Activated CD4-positive, alpha-beta T cell treated with anti-CD3 and anti-CD28 coated beads, Interleukin-2, amount 50 U/mL, for 48 hours (primary cell): ENCODE results near the gene BSN.

Experiments
- DNase-seq, 2 experiments: peaks; one replicate each; pipeline ENCODE4 v3.0.0-alpha.2; 2020

Gene BSN

DNA sequence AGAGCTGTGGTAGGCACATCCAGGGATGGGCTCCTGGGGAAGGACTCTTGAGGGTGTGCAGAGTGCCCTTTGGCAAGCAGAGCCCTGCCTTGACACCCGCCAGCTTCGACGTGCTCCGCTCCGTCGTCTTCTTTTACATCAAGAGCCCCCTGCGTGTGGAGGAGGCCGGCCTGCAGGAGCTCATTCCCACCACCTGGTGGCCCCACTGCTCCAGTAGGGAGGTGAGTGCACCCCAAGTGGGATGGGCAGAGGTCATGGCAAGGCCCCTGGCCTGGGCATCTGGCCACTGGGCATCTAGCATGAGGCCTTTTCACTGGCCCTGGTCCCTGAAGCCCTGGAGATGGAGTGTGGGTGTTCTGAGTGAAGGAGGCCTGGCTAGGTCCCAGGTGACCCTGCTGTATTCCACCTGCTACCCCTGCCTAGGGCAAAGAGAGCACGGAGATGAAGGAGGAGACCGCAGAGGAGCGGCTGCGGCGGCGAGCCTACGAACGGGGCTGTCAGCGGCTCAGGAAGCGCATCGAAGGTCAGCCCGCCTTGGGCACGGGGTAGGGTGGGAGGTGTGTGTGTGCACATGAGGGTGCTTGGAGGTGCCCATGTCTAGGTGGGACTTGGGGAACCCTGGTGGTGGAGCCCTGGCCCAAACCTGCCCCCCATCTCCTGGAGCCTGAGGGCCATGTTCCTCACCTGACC lies 147.3 kb downstream of the BSN start:
- no peak for DNase-seq

DNA sequence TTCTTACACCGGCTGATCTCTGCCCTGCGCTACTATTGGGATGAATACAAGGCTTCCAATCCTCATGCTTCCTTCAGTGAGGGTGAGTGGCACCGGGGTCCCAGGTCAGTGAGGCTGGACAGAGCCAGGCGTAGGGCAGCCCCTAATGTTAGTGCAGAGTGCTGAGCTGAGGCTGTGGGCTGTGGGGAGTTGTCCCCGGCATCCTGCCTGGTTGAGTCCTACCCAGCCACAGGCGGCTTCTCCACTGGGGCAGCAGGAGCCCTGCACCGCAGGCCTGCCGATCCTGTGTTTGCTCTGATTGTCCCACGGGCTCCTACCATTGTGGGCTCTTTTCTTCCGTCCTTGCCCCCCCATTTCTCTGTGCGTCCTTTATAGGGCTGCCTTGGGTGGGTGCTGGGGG lies 148.4 kb downstream of the BSN start:
- DNase-seq: no peak

- peak; percentile 65 to 71 for DNase-seq
These were observed 149.2 kb downstream of the BSN start for GRCh38 chr3:49703443-49703927.

- no peak for DNase-seq
These were observed 149.7 kb downstream of the BSN start for GRCh38 chr3:49703956-49704355.

DNA sequence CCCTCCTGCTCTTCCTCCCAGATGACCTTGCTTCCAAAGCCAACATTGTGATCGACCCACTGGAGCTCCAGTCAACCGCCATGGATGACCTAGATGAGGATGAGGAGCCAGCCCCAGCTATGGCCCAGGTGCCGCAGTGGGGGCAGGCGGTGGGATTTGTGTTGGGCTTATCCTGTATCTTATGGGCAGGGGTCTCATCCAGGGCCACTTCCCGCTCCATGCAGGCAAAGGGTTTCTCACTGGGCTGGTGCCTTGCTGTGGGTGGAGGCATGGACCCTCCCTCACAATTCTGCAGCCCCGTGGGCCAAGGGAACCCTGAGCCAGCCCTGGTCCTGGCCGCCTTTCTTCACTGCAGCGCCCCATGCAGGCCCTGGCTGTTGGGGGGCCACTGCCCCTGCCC lies 150.4 kb downstream of the BSN start:
- no peak for DNase-seq

DNA sequence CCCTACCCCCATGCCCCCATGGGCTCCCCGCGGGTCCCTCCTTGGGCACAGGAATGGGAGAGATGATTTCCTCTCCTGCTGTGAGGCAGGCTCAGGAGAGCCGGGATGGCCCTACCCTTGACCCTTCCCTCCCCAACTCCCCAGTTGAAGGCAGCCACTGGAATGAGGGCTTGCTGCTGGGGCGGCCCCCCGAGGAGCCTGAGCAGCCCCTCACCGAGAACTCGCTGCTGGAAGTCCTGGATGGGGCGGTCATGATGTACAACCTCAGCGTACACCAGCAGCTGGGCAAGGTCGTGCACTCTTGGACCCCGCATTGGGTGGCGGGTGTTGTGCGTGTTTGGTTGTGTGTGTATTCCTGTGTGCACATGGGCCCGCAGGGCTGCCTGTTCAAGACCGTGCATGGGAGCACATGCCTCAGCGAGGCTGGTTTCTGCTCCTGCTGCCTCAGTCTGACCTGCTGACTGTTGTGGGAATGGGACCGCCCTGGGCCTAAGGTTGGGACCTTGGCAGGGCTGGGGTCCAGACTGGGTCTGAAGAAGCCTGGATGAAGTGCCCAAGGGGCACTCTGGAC lies 151.2 kb downstream of the BSN start:
- DNase-seq: no peak

GRCh38 chr3:49706456-49707112 lies 152.3 kb downstream of the BSN start:
- DNase-seq: no peak

DNA sequence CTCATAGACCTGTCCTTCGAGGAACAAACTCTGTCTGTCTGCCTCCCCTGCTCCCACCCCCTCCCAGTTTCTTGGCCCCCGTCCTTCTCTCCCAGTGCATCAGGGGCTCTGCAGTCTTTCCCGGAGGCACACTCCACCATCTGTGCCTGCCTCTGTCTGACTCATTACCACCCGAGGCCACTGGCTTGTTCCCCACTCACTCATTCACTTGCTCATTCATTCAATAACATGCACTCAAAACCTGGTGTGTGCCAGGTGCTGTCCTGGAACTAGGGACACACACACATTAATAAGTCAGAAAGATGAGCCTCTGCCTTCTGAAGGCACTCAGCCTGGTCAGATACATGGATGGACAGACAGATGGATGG lies 152.8 kb downstream of the BSN start:
- DNase-seq: no peak

DNA sequence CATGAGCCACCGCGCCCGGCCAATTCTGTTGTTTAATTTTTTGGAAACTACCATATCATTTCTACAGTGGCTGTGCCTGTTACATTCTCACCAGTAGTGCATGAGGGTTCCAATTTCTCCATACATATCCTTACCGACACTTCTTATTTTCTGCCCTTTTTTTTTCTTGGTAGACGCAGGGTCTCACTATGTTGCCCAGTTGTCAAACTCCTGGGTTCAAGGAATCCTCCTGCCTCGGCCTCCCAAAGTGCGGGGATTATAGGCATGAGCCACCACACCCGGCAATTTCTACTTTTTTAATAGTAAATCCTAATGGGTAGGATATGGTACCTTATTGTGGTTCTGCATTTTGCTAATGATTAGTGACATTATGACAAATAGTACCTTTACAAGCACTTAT lies 155.6 kb downstream of the BSN start:
- DNase-seq: no peak

GRCh38 chr3:49711489-49711888 lies 157.2 kb downstream of the BSN start:
- DNase-seq: no peak

- DNase-seq: no peak
These were observed 157.9 kb downstream of the BSN start for GRCh38 chr3:49712166-49712565.

GRCh38 chr3:49712631-49713317 lies 158.5 kb downstream of the BSN start:
- no peak for DNase-seq

DNA sequence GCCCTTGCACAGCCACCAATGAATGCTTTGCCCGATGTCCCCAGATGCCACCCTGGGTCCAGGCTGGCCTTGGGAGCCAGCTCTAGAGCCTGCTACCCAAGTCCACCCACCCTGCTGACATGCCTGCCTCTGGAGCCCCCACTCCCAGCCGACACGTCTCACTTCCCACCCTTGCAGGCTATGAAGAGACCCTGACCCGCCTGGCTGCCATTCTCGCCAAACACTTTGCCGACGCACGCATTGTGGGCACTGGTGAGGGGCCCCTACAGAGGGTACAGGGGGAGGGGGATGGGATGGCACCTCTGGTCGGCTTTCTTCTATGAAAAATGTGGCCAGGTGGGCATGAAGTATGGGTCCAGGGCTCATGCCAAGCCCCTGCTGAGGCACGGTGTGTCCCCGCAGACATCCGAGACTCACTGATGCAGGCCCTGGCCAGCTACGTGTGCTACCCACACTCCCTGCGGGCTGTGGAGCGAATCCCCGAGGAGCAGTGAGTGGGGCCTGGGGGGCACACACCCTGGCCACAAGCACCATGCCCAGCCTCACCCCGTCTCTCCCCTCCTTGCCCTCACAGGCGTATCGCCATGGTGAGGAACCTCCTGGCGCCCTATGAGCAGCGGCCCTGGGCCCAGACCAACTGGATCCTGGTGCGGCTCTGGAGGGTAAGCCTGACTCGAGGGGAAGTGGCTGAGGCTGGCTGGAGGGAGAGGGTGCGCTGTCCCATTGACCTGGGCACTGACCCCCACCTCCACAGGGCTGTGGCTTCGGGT lies 159.2 kb downstream of the BSN start:
- no peak for DNase-seq

- DNase-seq: no peak
These were observed 160.7 kb downstream of the BSN start for GRCh38 chr3:49714728-49715550.

- no peak for DNase-seq
These were observed 161.4 kb downstream of the BSN start for GRCh38 chr3:49715611-49716121.

GRCh38 chr3:49716169-49716568 lies 161.9 kb downstream of the BSN start:
- DNase-seq: no peak

GRCh38 chr3:49716691-49717210 lies 162.5 kb downstream of the BSN start:
- no peak for DNase-seq

- DNase-seq: no peak
These were observed 163.1 kb downstream of the BSN start for GRCh38 chr3:49717211-49717958.

DNA sequence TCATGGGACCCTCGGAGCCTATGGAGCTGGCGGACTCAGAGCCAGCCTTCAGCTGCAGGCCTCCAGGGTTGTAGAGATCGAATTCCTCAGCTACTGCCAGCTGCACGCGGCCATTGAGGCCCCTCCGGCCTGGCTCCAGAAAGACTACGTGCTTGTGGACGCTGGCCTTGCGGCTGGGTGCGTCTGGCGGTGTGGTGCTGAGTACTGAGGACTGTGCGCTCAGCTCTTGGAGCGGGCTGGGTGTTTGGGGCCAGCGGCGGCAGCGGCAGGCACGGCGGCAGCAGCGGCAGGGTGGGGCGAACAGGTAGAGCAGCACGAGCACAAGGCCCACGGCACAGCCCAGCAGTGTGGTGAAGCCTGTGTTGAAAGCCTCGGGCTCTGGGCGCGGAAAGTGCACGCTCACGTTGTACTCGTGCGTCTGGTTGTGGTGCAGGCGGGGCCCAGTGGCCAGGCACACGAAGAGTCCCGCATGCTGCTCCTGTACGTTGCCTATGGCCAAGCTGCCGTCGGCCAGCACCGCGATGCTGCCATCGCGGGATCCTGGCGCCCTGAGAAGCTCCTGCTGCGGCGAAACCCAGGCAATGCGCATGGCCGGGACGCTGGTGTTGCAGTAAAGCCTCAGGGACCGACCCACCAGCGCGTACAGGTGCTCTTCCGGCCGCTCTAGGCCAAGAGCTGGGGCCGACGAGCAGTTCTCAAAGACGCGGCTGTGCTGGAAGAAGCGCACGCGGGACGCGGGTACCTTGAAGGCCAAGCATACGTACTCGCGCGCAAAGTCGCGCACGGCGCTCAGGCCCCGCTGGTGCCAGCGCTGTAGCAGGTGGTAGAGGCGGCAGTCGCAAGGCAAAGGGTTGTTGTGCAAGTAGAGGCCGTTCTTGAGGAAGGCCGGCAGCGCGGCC lies 163.9 kb downstream of the BSN start:
- DNase-seq: no peak

- DNase-seq: peak in 1 of 2 experiments; percentile 30
These were observed 164.6 kb downstream of the BSN start for GRCh38 chr3:49718858-49719213.
